Endometrium (tissue), 2 donors: ENCODE data around the gene GPC5.
"Not testable (repeated sequence)": the region's sequence is repeated elsewhere in the genome, so short reads cannot be mapped to it uniquely, and the experiment has no call there.

ENCODE experiments used
- FAIRE-seq: peaks from 2 replicates; lab custom pipeline; 2012; peaks lifted over from hg19 to GRCh38; lab: Jason Lieb, UNC
- donor health status: control.
- donor health status: control.

Gene GPC5

DNA sequence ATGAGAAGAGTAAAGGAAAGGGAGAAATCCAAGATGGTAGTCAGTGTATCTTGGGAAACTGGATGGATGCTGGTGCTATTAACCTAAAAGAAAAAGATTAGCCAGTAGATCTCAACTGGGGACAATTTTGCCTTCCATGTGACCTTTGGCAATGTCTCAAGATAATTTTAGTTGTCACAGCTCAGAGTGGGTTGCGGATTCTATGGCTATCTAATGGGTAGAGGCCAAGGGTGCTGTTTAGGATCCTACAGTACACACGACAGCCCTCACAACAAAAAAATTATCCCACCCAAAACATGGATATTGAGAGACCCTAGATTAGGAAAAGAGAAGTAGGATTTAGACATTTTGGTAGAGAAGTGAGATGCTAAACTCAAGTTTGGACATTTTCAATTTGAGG lies 258.9 kb downstream of the GPC5 start:
- no peak for FAIRE-seq

- no peak for FAIRE-seq
Observed at GRCh38 chr13:91659256-91660075, 261.0 kb downstream of the GPC5 start.

GRCh38 chr13:91660076-91660415 lies 261.6 kb downstream of the GPC5 start:
- no peak for FAIRE-seq

DNA sequence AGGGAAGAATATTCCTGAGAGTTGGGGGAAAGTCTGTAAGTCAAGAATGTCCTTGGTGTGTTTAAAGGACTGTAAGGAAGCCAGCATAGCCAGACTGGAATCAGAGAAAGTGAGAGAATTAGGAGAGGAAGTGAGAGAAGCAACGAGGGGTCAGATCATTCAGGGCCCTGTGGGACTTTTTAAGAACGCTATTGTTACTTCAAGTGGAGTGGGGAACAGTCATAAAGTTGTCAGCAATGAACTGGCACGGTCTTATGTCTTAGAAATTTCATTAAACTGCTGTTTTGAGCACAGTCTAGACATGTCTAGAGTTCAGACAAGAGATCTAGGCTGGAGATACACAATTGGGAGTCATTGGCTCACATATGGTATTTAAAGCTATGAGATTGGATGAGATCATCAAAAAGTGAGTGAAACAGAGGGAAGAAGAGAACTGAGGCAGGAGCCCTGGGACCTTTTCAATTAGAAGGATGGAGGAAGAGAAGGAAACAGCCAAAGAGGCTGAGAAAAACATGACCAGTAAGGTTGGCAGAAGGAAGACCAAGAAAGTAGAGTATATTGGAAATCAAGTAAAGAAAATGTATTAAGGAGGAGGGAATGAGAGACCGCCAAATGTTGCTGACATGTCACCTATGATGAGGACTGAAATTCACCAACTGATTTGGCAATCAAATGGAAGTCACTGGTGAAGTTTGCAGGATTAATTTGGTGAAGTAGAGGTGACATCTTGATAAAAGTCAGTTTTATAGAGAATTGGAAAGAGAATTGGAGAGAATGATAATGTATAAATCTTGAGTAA lies 263.5 kb downstream of the GPC5 start:
- FAIRE-seq = no peak

GRCh38 chr13:91664039-91664438 lies 265.6 kb downstream of the GPC5 start:
- no peak for FAIRE-seq

GRCh38 chr13:91667486-91667885 lies 269.1 kb downstream of the GPC5 start:
- no peak for FAIRE-seq

- FAIRE-seq = no peak
Observed at GRCh38 chr13:91668866-91669495, 270.6 kb downstream of the GPC5 start.

- FAIRE-seq = not testable (repeated sequence)
Observed at GRCh38 chr13:91674347-91674746, 275.9 kb downstream of the GPC5 start.

GRCh38 chr13:91684746-91685145 lies 286.3 kb downstream of the GPC5 start:
- no peak for FAIRE-seq

- FAIRE-seq = no peak
Observed at GRCh38 chr13:91690944-91691343, 292.5 kb downstream of the GPC5 start.

GRCh38 chr13:91693466-91693865 lies 295.0 kb downstream of the GPC5 start:
- no peak for FAIRE-seq

DNA sequence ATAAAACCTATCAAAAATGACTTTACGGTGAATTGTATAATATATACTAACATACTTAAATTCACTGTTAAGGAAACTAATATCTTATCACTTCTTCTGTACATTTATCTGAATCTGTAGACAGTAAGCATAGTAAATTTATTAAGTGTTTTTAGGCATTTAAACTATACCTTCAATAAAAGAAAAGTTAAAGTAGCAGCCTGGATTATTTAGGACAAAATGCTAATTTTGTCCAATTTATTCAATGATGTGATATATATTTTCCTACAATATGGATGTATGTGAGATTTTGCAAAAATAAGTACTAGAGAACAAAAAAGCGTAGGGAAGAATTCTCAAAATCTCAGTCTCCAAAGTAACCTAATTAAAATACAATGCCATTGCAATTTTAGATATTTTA lies 299.9 kb downstream of the GPC5 start:
- FAIRE-seq = no peak

DNA sequence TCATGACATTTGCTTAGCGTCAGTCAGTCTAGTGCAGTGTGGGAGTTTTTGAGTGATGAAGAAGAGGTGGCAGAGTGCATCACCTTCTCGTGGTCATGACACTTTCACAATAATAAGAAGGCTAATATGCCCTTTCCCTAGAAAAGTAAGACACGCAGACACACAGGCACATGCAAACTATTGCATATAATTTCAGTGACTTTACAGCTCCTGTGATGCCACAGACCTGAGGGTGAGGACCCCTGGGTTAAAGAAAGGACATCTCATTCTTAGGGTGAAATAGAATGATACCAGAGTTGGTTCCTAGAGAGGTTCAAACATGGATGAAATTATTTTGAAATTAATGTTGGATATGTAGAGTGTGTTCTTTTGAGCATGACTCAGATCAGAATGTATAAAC lies 300.3 kb downstream of the GPC5 start:
- no peak for FAIRE-seq

- no peak for FAIRE-seq
Observed at GRCh38 chr13:91699863-91700262, 301.4 kb downstream of the GPC5 start.

DNA sequence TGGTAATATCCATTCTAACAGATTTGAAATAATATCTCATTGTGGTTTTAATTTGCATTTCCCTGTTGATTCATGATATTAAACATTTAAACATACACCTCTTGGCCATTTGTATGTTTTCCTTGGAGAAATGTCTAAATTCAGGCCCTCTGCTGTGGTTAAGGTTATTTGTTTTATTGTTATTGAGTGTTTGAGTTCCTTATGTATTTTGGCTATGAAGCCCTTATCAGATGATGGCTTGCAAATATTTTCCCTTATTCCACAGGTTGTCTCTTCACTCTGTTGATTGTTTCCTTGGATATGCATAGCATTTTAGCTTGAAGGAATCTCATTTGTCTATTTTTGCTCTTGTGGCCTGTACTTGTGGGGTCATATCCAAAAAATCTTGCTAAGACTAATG lies 303.6 kb downstream of the GPC5 start:
- no peak for FAIRE-seq

DNA sequence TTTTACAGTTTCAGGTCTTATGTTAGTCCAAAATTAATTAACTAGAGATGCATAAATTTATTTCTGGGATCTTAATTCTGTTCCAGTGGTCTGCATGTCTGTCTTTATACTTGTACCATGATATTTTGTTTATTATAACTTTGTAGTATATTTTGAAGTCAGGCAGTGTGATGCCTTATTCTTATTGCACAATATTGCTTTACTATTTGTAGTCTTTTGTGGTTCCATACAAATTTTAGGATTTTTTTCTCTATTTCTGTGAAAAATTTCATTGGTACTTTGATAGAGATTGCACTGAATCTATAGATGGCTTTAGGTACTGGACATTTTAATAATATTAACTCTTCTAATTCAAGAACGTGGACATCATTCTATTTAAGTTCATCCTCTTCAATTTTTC lies 304.0 kb downstream of the GPC5 start:
- FAIRE-seq = no peak

DNA sequence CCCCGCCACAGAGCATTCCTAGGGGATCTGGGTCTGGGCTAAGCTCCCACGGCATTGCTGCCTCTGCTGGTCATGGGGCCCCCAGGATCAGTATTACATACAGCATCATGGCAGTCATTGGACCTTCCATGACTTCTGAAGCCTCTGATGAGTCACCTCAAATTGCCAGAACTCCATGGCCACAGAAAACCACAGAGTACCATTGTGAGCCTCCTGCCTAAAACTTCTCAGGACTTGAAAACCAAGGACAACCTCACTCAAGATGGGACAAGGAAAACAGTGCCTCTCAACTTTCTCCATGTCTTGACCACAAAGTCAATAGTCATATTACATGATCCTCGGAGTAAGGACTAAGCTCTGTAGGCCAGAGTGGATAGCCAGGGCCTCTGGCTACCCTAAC lies 306.0 kb downstream of the GPC5 start:
- FAIRE-seq = no peak

DNA sequence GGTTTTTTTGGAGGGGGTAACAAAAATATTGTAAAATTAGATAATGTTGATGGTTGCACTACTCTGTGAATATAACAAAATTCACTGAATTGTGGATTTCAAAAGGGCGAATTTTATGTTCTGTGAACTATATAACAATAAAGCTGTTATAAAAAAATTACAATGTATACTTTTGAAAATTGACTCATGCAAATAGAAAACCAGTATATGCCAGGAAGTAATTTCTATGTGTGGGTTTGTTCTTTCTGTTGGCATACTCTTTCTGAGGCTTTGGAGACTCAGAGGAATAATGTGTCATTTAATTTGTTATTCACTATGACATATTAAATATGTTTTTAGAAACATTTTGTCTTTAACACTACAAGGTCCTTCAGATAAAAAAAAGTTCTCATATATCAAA lies 310.1 kb downstream of the GPC5 start:
- no peak for FAIRE-seq

- FAIRE-seq = no peak
Observed at GRCh38 chr13:91709180-91709579, 310.8 kb downstream of the GPC5 start.

- no peak for FAIRE-seq
Observed at GRCh38 chr13:91710733-91711132, 312.3 kb downstream of the GPC5 start.

DNA sequence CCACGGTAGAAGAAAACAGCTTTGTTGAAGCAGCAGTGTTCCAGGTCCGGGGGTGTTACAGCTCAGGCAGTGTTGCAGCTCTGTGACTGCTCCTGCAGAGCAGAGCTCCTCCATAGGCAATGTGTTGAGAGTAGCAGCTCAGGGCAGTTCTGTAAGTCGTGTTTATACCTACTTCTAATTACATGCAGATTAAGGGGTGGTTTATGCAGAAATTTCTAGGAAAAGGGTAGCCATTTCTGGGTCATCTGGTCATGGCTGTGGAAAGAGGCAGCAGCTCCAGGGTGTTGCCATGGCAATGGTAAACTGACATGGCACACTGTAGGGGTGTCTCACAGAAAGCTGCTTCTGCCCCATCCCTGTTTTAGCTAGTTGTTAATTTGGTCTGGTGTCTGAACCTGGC lies 316.4 kb downstream of the GPC5 start:
- FAIRE-seq = no peak

DNA sequence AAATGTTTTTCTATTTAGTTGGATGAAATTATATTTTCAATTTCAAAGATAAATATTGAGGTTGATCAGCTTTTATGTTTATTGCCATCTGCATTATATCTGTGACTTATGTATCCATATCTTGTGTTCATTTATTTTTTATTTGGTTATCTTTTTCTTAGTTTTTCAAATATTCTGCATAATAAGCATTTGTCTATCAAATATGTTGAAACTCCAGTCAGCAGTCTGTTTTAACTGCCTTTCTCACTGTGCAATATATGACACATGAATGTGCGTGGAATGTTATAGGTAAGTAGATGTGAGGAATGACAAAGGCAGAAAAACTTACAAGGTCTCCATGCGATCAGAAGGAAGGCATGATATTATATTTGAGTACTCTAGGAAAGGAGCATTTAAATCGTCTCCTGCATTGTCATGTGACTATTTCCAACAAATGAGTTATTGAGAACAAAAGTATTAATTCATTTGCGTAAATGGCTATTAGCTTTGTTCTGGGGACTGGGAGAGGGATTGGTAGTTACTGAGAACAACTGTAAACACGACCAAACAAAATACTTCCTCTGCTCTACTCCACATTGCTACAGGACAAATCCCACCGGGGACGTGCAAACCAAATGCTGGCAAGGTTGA lies 318.1 kb downstream of the GPC5 start:
- no peak for FAIRE-seq

GRCh38 chr13:91719033-91719432 lies 320.6 kb downstream of the GPC5 start:
- FAIRE-seq = no peak
